GM18868 (cell line): ENCODE data around the gene FANCI.

Experiments used
- ATAC-seq: cut with Tn5 transposase; IDR thresholded peaks from one replicate; pipeline ENCODE4 v1.9.1; 2021; ENCODE audit warnings: mild to moderate bottlenecking, moderate library complexity; ENCODE audit not compliant: unreplicated experiment

The FANCI gene

GRCh38 chr15:89303986-89304385, 60.2 kb downstream of the FANCI start:
- ATAC-seq = no peak

GRCh38 chr15:89305395-89305794, 61.6 kb downstream of the FANCI start:
- ATAC-seq = no peak

- no peak for ATAC-seq
Observed at GRCh38 chr15:89307046-89307587, 63.3 kb downstream of the FANCI start.

GRCh38 chr15:89307791-89308190, 64.0 kb downstream of the FANCI start:
- ATAC-seq = no peak

- ATAC-seq = no peak
Observed at GRCh38 chr15:89308236-89308635, 64.5 kb downstream of the FANCI start.

GRCh38 chr15:89309993-89310392, 66.2 kb downstream of the FANCI start:
- no peak for ATAC-seq

GRCh38 chr15:89315375-89315929, 71.7 kb downstream of the FANCI start:
- no peak for ATAC-seq

GRCh38 chr15:89316504-89316903, 72.7 kb downstream of the FANCI start:
- no peak for ATAC-seq

- no peak for ATAC-seq
Observed at GRCh38 chr15:89317186-89317720, 73.5 kb downstream of the FANCI start.

GRCh38 chr15:89319678-89320077, 75.9 kb downstream of the FANCI start:
- no peak for ATAC-seq

- no peak for ATAC-seq
Observed at GRCh38 chr15:89320200-89320599, 76.4 kb downstream of the FANCI start.

- ATAC-seq = no peak
Observed at GRCh38 chr15:89321521-89322410, 78.0 kb downstream of the FANCI start.

- no peak for ATAC-seq
Observed at GRCh38 chr15:89322822-89323221, 79.0 kb downstream of the FANCI start.

GRCh38 chr15:89323825-89324224, 80.0 kb downstream of the FANCI start:
- no peak for ATAC-seq

GRCh38 chr15:89325039-89325803, 81.4 kb downstream of the FANCI start:
- no peak for ATAC-seq

GRCh38 chr15:89326316-89326715, 82.5 kb downstream of the FANCI start:
- ATAC-seq = no peak

- ATAC-seq = no peak
Observed at GRCh38 chr15:89327113-89327512, 83.3 kb downstream of the FANCI start.

GRCh38 chr15:89328398-89329254, 84.8 kb downstream of the FANCI start:
- no peak for ATAC-seq

- no peak for ATAC-seq
Observed at GRCh38 chr15:89329329-89330084, 85.7 kb downstream of the FANCI start.

GRCh38 chr15:89330119-89330518, 86.3 kb downstream of the FANCI start:
- no peak for ATAC-seq
